Epithelial cell of proximal tubule (primary cell): ENCODE data around the gene RAPGEF4. TPM values are rescaled to one million over a fixed set of nuclear protein-coding genes. Genes with fewer than 3 reads are reported as not detected.

Experiments used
- DNase-seq: peaks from one replicate; pipeline ENCODE4 v3.0.0-alpha.2; 2011; ENCODE audit warnings: low read depth
- H3K4me3 ChIP-seq: 2 replicates; pipeline ENCODE4 v1.5.1; 2011; ENCODE audit warnings: low read depth, mild to moderate bottlenecking, low read length
- CTCF ChIP-seq: conservative IDR thresholded peaks from 2 replicates; pipeline ENCODE4 v1.5.1; 2012; ENCODE audit warnings: low read depth, mild to moderate bottlenecking, low read length
- total RNA-seq: library from RNA; depleted of rRNA; stranded (reverse); fragments of >200 nt; gene quantifications from 2 replicates; pipeline ENCODE4 v1.2.3, GENCODE V29; 2015

Gene RAPGEF4
- total RNA-seq, 1 donor from 2014 or later = 0.81 TPM

DNA sequence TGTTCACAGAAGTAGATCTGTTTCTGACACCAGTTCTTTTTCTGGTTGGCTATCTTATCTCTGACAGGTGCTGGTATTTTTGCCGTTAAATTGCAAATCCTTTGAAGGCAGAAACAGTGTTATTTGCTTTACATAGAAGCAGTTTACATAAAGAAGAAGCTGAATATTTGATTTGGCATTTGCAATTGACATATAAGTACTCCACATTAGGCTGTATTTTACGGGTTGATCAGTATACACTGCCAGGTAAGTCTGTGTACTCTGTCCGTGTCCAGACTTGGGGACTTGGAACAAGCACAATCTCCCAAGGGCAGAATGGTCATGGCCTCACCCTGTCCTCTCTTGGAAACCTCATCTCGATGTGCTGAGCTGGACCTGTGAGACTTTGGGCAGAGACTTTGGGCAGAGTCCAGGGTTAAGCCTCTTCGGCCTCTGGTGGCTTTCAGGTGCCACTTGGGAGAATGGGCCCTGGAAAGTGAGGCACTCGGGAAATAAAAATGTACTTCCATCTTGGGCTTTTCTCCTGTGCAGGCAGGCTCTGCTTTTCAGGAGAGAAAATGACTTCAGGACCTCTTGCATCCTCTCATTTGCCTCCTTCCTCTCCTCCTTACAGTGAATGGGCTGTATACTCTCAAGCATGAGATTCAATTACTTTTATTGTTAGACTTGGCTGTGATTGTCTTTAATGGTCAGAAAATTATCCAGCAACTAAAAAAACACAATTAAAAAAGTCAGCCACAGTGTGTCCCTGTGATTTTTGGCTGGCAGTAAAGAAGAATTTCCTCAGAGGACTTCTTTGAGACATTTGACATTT, 108.5 kb downstream of the RAPGEF4 start:
- no peak for DNase-seq
- no peak for TF ChIP-seq CTCF
- no peak overlapping the region for H3K4me3 ChIP-seq

GRCh38 chr2:172845028-172845630, 109.5 kb downstream of the RAPGEF4 start:
- no peak overlapping the region for H3K4me3 ChIP-seq
- TF ChIP-seq CTCF = no peak
- DNase-seq = no peak

DNA sequence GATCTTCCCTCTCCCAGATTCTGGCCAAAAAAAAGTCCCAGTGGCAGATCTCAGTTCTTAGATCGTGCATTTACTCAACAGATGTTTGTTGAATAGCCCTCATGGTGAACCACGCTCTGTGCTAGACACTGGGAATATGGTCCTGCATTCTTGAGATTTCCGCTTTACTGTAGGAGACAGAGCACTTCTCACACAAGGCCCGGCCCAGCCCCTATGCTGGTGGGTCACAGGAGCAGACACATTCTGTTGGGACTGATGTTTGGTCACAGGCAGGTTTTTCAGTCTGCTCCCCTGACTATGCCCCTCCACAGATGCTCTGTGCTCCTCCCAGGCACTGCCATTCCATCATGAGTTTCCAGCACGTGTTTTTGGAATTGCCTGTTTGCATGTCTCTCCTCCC, 110.9 kb downstream of the RAPGEF4 start:
- DNase-seq = no peak
- H3K4me3 ChIP-seq = no peak overlapping the region
- no peak for TF ChIP-seq CTCF

DNA sequence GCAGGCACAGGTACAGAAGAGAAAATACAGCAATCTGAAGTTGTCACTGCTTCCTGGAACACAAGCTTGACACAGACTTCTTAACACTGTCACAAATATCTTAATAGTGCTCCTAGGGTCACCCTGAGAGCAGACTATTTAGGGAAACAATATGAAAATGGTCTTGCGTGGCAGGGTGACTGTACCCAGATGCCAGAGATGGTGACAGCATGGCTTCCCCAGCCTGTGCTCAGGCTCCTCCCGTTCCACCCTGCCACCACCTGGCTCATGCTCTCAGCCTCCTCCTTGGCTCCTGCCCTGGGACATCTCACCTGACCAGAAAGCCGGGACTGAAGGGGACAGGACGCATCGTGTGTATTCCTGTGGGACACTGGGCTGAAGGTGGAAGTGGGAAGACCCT, 111.5 kb downstream of the RAPGEF4 start:
- no peak for DNase-seq
- TF ChIP-seq CTCF = no peak
- H3K4me3 ChIP-seq = no peak overlapping the region

DNA sequence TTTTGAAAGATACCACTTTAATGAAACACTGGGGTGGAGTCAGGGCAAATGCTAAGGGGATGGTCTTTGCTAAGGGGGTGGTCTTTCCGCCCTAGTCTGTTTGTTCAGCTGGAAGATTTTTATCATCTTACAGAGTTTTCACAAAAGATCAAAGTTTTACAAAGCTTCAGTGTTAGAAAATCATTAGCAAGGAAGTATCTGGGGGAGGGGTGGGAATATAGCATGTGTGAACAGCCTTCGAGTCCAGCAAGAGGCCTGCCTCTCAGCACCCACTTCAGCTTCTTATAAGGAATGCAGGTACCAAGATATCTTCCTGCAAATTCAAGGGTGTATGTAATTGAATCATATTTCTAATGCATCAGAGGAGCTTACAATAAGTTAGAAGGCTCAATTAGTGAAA, 112.9 kb downstream of the RAPGEF4 start:
- no peak overlapping the region for H3K4me3 ChIP-seq
- no peak for DNase-seq
- no peak for TF ChIP-seq CTCF

GRCh38 chr2:172849519-172850217, 114.0 kb downstream of the RAPGEF4 start:
- no peak for TF ChIP-seq CTCF
- no peak overlapping the region for H3K4me3 ChIP-seq
- DNase-seq = no peak

- H3K4me3 ChIP-seq = no peak overlapping the region
- DNase-seq = no peak
- no peak for TF ChIP-seq CTCF
These were observed 119.9 kb downstream of the RAPGEF4 start for GRCh38 chr2:172855588-172855987.
